Measurements from ENCODE around the gene GADD45B. TPM values are rescaled to one million over a fixed set of nuclear protein-coding genes. Genes with fewer than 3 reads are reported as not detected.

GADD45B gene
- total RNA-seq, 1 experiment from 2014 or later = 16.2 TPM

DNA sequence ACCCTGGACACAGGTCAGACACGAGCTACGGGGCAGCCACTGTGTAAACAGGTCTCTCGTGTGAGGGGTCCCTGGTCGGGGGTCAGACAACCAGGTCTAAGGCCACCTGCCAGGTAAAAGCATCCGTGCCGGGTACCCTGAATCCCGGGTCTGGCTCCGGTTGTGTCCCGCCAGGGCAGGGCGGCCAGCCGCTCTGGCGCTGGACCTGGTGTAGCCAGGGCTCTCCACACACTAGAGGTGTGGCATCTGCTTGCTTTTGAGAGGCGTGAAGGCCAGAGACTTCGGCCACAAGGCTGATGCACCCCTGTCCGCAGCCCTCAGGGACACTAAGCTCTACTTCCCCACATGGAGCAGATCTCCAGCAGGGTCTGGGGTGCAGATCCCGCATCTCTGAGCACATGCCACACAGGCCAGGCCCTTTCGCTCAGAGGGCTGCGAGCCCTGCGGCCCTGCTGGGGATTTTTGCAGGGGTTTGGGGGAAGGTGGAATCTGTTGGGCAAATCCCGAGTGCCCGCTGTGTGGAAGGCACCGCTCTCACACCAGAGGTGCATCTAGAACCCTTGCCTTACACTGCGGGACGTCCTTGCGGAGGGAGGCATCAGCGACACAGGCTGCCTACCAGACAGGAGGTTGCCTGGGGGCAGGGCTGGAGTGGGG is 34.7 kb upstream of the GADD45B start:
- Mint-ChIP-seq H3K36me3 (ENCODE audit: insufficient read depth in 1 of 3, low read depth in 3 of 3) (peaks cover 20 to 45% (median 42%) of the 10 kb centered on the region in 3 experiments; a peak in 6 of 7 replicates), H3K27ac (peak overlapping the region in 1 of 3 experiments; percentile 49; a peak in 1 of 7 replicates), H3K4me3 (no peak overlapping the region), H3K27me3 (ENCODE audit: low read depth) (no peaks in the 10 kb centered on the region; the same call in 1 of the 2 replicates), H3K4me1 (peaks cover 0 to under 1% of the 10 kb centered on the region in 2 experiments; a peak in 1 of 4 replicates), H3K9me3 (no peaks in the 10 kb centered on the region; a peak in 1 of 5 replicates)
- H3K79me2 ChIP-seq (ENCODE audit: insufficient read depth, low read length) = peaks cover 1% of the 10 kb centered on the region; the same call in 1 of the 2 replicates
- H2BK15ac ChIP-seq (ENCODE audit: low read depth, low read length) = no peak overlapping the region
- H2BK120ac ChIP-seq (ENCODE audit: low read depth, low read length, poor library complexity, severe bottlenecking) = no peak overlapping the region
- H3K14ac ChIP-seq (ENCODE audit: insufficient read depth, low read length) = no peak overlapping the region; the same call in 1 of the 2 replicates
- no peaks in the 10 kb centered on the region for H4K20me1 ChIP-seq (ENCODE audit: control insufficient read depth, insufficient read depth, insufficient read length)
- H4K91ac ChIP-seq (ENCODE audit: insufficient read length, low read depth, low read length) = no peak overlapping the region
- H3K27me3 ChIP-seq (ENCODE audit: insufficient read depth, low read length) = no peaks in the 10 kb centered on the region
- H3K18ac ChIP-seq (ENCODE audit: insufficient read length, low read depth, low read length) = no peak overlapping the region
- H2BK5ac ChIP-seq (ENCODE audit: insufficient read length, low read length) = no peak overlapping the region
- TF ChIP-seq, protein P1, sequence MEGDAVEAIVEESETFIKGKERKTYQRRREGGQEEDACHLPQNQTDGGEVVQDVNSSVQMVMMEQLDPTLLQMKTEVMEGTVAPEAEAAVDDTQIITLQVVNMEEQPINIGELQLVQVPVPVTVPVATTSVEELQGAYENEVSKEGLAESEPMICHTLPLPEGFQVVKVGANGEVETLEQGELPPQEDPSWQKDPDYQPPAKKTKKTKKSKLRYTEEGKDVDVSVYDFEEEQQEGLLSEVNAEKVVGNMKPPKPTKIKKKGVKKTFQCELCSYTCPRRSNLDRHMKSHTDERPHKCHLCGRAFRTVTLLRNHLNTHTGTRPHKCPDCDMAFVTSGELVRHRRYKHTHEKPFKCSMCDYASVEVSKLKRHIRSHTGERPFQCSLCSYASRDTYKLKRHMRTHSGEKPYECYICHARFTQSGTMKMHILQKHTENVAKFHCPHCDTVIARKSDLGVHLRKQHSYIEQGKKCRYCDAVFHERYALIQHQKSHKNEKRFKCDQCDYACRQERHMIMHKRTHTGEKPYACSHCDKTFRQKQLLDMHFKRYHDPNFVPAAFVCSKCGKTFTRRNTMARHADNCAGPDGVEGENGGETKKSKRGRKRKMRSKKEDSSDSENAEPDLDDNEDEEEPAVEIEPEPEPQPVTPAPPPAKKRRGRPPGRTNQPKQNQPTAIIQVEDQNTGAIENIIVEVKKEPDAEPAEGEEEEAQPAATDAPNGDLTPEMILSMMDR (conservative IDR thresholded peaks at IDR 0.05) = no peak
- no peak overlapping the region for H3K4me2 ChIP-seq (ENCODE audit: insufficient read depth, insufficient read length, low read length)
- no peak overlapping the region for H4K8ac ChIP-seq (replicated peaks; ENCODE audit: insufficient read length, low read depth, low read length)
- no peak overlapping the region for H3K56ac ChIP-seq (ENCODE audit: insufficient read length, low read depth, low read length)
- H3K23ac ChIP-seq (ENCODE audit: insufficient read length, low read depth, low read length) = no peak overlapping the region
- no peaks in the 10 kb centered on the region for H3K4me1 ChIP-seq (ENCODE audit: insufficient read depth, low read length)
- H3K4ac ChIP-seq (ENCODE audit: low read depth, low read length) = no peak overlapping the region
- no peak for DNase-seq
- no CpG with 5 or more reads among the region's 26 CpGs for WGBS (ENCODE audit: extremely low coverage, insufficient read length, low lambda C conversion rate)
- H3K9ac ChIP-seq (ENCODE audit: extremely low read depth, insufficient read length, low read length) = no peak overlapping the region
- no peak overlapping the region for H3T11ph ChIP-seq (ENCODE audit: low read length)
- no peak overlapping the region for H2BK20ac ChIP-seq (ENCODE audit: low read depth, low read length, poor library complexity, severe bottlenecking)
- H3K23me2 ChIP-seq (ENCODE audit: insufficient read length, low read depth, low read length, poor library complexity, severe bottlenecking) = no peaks in the 10 kb centered on the region
- H4K5ac ChIP-seq (ENCODE audit: insufficient read length, low read depth, low read length) = no peak overlapping the region
- no peak overlapping the region for H3K27ac ChIP-seq (ENCODE audit: insufficient read length, low read depth, low read length)
- peaks cover under 1% of the 10 kb centered on the region for H3K79me1 ChIP-seq (ENCODE audit: insufficient read depth, low read depth, low read length, poor library complexity, severe bottlenecking)
- H3K9me3 ChIP-seq (ENCODE audit: control insufficient read depth, low read depth, low read length) = no peaks in the 10 kb centered on the region
- H2AK5ac ChIP-seq (ENCODE audit: insufficient read length, low read length) = no peak overlapping the region
- H2AFZ ChIP-seq (ENCODE audit: low read length) = no peak overlapping the region
- H2BK12ac ChIP-seq (ENCODE audit: insufficient read length, low read depth, low read length) = no peak overlapping the region

Measured in H9 (cell line).